A549 (cell line): Measurements from ENCODE around the gene DGLUCY. TPM values are rescaled to one million over a fixed set of nuclear protein-coding genes. Genes with fewer than 3 reads are reported as not detected.

Source experiments
- ATAC-seq, 2 experiments: fragments of 200-7000 bp in 1 of 2; fragments of >200 bp in 1 of 2; cut with Nextera tagmentation in 1 of 2; cut with Tn5 transposase in 1 of 2; 3 replicates each; pipeline versions ENCODE4 v1.8.0 to v1.9.1; 2018 to 2020; ENCODE audit warnings: mild to moderate bottlenecking in 1 of 2, moderate library complexity in 1 of 2
- CTCF ChIA-PET: fragments of 300-600 bp; sonication (Branson Sonifier 250); formaldehyde crosslinking; extraction: SDS; loops from one replicate; lab custom pipeline; 2021; ENCODE audit warnings: antibody characterized with exemption, inconsistent platforms; lab: Yijun Ruan, JAX
- POLR2A ChIA-PET: fragments of 350-600 bp; formaldehyde crosslinking; extraction: SDS; loops from one replicate; lab custom pipeline; 2021; ENCODE audit warnings: antibody characterized with exemption, inconsistent platforms; lab: Yijun Ruan, JAX
- DNase-seq, 2 experiments: peaks; one replicate each; pipeline versions ENCODE4 v3.0.0 to v3.0.0-alpha.2; 2011 to 2016; ENCODE audit warnings: low read depth in 1 of 2, low spot score in 1 of 2
- FAIRE-seq: peaks from 2 replicates; lab custom pipeline; 2011; peaks lifted over from hg19 to GRCh38; lab: Jason Lieb, UNC
- H3K27ac ChIP-seq, 2 experiments: fragments of >200 bp; sonication (Bioruptor Twin); formaldehyde crosslinking; 3 replicates each; pipeline ENCODE4 v1.5.1; 2016 to 2017
- H3K4me1 ChIP-seq: fragments of >200 bp; sonication (Bioruptor Twin); formaldehyde crosslinking; 3 replicates; pipeline ENCODE4 v1.6.1; 2016
- H3K4me2 ChIP-seq: fragments of >200 bp; sonication (Bioruptor Twin); formaldehyde crosslinking; 3 replicates; pipeline ENCODE4 v1.6.1; 2016
- H3K4me3 ChIP-seq: fragments of >200 bp; sonication (Bioruptor Twin); formaldehyde crosslinking; 3 replicates; pipeline ENCODE4 v1.5.1; 2016
- H3K9me3 ChIP-seq: fragments of >200 bp; sonication (Bioruptor Twin); formaldehyde crosslinking; 3 replicates; pipeline ENCODE4 v1.6.1; 2016
- BCL3 ChIP-seq: fragments of >200 bp; sonication (Bioruptor Twin); formaldehyde crosslinking; IDR thresholded peaks from 3 replicates; pipeline ENCODE4 v1.6.1; 2016
- CBX2 ChIP-seq: fragments of 200-600 bp; sonication (generic); IDR thresholded peaks from 2 replicates; pipeline ENCODE4 v1.6.1; 2016; ENCODE audit warnings: low read depth, mild to moderate bottlenecking, borderline replicate concordance
- ESRRA ChIP-seq: fragments of 150-350 bp; IDR thresholded peaks from 2 replicates; pipeline ENCODE4 v1.6.1; 2014; ENCODE audit warnings: mild to moderate bottlenecking, low read length, borderline replicate concordance
- FOSL2 ChIP-seq, 2 experiments: fragments of 450-650 bp in 1 of 2; fragments of >200 bp in 1 of 2; sonication (Bioruptor Twin) in 1 of 2; formaldehyde crosslinking; IDR thresholded peaks; 2 replicates each; pipeline versions ENCODE4 v1.5.0 to v1.6.1; 2016 to 2020; ENCODE audit warnings: mild to moderate bottlenecking in 1 of 2, moderate library complexity in 1 of 2
- FOXS1 ChIP-seq: fragments of 250-450 bp; sonication (Bioruptor Pico); IDR thresholded peaks from 2 replicates; pipeline ENCODE4 v1.5.0; 2020; ENCODE audit warnings: mild to moderate bottlenecking, moderate library complexity
- HDAC2 ChIP-seq: fragments of 200-600 bp; sonication (generic); IDR thresholded peaks from 2 replicates; pipeline ENCODE4 v1.6.1; 2016
- HOXB13 ChIP-seq: fragments of 250-450 bp; sonication (Bioruptor Pico); IDR thresholded peaks from 2 replicates; pipeline ENCODE4 v1.5.0; 2020; ENCODE audit warnings: low read depth, mild to moderate bottlenecking, moderate library complexity
- JUNB ChIP-seq: fragments of >200 bp; sonication (Bioruptor Twin); formaldehyde crosslinking; IDR thresholded peaks from 2 replicates; pipeline ENCODE4 v1.6.1; 2016
- KDM1A ChIP-seq: fragments of 200-600 bp; sonication (generic); IDR thresholded peaks from 2 replicates; pipeline ENCODE4 v1.6.1; 2016; ENCODE audit warnings: low read depth, mild to moderate bottlenecking
- MAZ ChIP-seq: fragments of 150-350 bp; IDR thresholded peaks from 2 replicates; pipeline ENCODE4 v1.6.1; 2014; ENCODE audit warnings: antibody characterized with exemption, low read depth, low read length, borderline replicate concordance
- MYC ChIP-seq: IDR thresholded peaks from 2 replicates; pipeline ENCODE4 v1.6.1; 2012; ENCODE audit warnings: mild to moderate bottlenecking, inconsistent platforms, low read length, improper control_type of control experiment, borderline replicate concordance
- NR3C1 ChIP-seq: fragments of >200 bp; sonication (Bioruptor Twin); formaldehyde crosslinking; IDR thresholded peaks from 3 replicates; pipeline ENCODE4 v1.6.1; 2017
- PHF8 ChIP-seq: fragments of 200-600 bp; sonication (generic); IDR thresholded peaks from 2 replicates; pipeline ENCODE4 v1.6.1; 2016; ENCODE audit warnings: low read depth, mild to moderate bottlenecking, antibody characterized with exemption, moderate library complexity, borderline replicate concordance
- RARB ChIP-seq: fragments of 250-450 bp; sonication (Bioruptor Pico); IDR thresholded peaks from 2 replicates; pipeline ENCODE4 v1.8.0; 2021; ENCODE audit warnings: mild to moderate bottlenecking, moderate library complexity
- TFCP2L1 ChIP-seq: fragments of 250-450 bp; sonication (Bioruptor Pico); IDR thresholded peaks from 2 replicates; pipeline ENCODE4 v1.5.0; 2021; ENCODE audit warnings: mild to moderate bottlenecking
- TP53 ChIP-seq: fragments of 250-450 bp; sonication (Bioruptor Pico); IDR thresholded peaks from 2 replicates; pipeline ENCODE4 v1.5.0; 2021; ENCODE audit warnings: mild to moderate bottlenecking, moderate library complexity
- ZC3H11A ChIP-seq: fragments of 450-650 bp; IDR thresholded peaks from 2 replicates; pipeline ENCODE4 v1.6.1; 2014; ENCODE audit warnings: antibody characterized with exemption, mild to moderate bottlenecking
- ZNF302 ChIP-seq: fragments of 250-450 bp; sonication (Bioruptor Pico); IDR thresholded peaks from 2 replicates; pipeline ENCODE4 v1.9.0; 2021; ENCODE audit warnings: inconsistent platforms, mild to moderate bottlenecking, moderate library complexity
- ZSCAN20 ChIP-seq: fragments of 250-450 bp; sonication (Bioruptor Pico); IDR thresholded peaks from 2 replicates; pipeline ENCODE4 v1.8.0; 2022; ENCODE audit warnings: mild to moderate bottlenecking, moderate library complexity
- WGBS: methylation state at CpG from one replicate; pipeline ENCODE4 v1.1.6; 2017; ENCODE audit errors: missing lambda C conversion rate; 5-methylcytosine and 5-hydroxymethylcytosine counted together
- polyA plus RNA-seq, 4 experiments: library from polyadenylated mRNA; depleted of rRNA in 3 of 4; stranded (reverse); fragments of >200 nt; fragmentation: RNase III in 1 of 4; extraction: RNeasy Plus Mini Kit Qiagen cat#74134 plus additional on column Dnase treatment in 1 of 4; gene quantifications; 2 replicates in 3 of 4; 3 replicates in 1 of 4; pipeline ENCODE4 v1.2.3, GENCODE V29; 2011 to 2017
- TF ChIP-seq, protein P1 (sequence below): fragments of >200 bp; sonication (Bioruptor Twin); formaldehyde crosslinking; IDR thresholded peaks from 2 replicates; pipeline ENCODE4 v1.6.1; 2016
- TF ChIP-seq, protein P2 (sequence below): fragments of 150-350 bp; IDR thresholded peaks from 2 replicates; pipeline ENCODE4 v1.6.1; 2014; ENCODE audit warnings: low read depth, mild to moderate bottlenecking, low read length
- TF ChIP-seq, protein P3 (sequence below): IDR thresholded peaks from 2 replicates; pipeline ENCODE4 v1.6.1; 2012; ENCODE audit warnings: low read depth, borderline replicate concordance
- TF ChIP-seq, protein P4 (sequence below): fragments of 200-600 bp; sonication (generic); IDR thresholded peaks from 2 replicates; pipeline ENCODE4 v1.6.1; 2016; ENCODE audit warnings: antibody characterized with exemption, mild to moderate bottlenecking, moderate library complexity
- TF ChIP-seq, protein P5 (sequence below): fragments of >200 bp; sonication (Bioruptor Twin); formaldehyde crosslinking; IDR thresholded peaks from 3 replicates; pipeline ENCODE4 v1.5.1; 2016

DGLUCY gene
- polyA plus RNA-seq, 2 of the 4 experiments (the other 2 are of a cell fraction): 14.4 to 17.5 TPM

DNA sequence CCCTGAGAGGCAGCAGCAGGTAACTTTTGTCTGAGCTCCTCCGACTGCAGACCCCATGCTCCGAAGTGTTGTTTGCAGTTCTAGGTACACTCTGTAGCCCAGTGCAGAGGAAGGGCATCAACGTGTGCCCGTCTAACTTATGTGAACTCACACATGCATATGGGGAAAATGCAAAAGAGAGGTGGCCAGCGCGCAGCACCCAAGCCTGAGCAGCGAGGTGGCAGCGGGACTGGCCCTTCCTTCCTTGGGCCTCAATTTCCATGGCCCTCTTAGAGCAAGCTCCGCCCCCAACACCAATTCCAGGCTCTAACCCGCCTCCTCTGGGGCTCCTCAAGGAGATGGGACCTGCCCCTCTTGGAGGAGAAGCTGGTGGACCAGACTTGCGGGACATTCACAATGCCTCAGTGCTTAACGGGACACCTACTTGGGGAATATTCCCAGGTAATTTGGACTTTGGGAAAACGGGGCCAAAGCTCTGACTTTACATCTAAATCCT is 102.9 kb downstream of the DGLUCY start:
- no peak for DNase-seq
- no peak overlapping the region for H3K4me3 ChIP-seq
- H3K4me2 ChIP-seq: no peak overlapping the region
- H3K9me3 ChIP-seq: no peaks in the 10 kb centered on the region
- TF ChIP-seq KDM1A (no peak), FOXS1 (CRISPR knock-in tag) (no peak), HOXB13 (CRISPR knock-in tag) (no peak), NR3C1 (no peak), RARB (CRISPR knock-in tag) (no peak), MAZ (no peak), TP53 (CRISPR knock-in tag) (no peak)
- TF ChIP-seq, protein P1, sequence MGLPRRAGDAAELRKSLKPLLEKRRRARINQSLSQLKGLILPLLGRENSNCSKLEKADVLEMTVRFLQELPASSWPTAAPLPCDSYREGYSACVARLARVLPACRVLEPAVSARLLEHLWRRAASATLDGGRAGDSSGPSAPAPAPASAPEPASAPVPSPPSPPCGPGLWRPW: no peak
- TF ChIP-seq, protein P2, sequence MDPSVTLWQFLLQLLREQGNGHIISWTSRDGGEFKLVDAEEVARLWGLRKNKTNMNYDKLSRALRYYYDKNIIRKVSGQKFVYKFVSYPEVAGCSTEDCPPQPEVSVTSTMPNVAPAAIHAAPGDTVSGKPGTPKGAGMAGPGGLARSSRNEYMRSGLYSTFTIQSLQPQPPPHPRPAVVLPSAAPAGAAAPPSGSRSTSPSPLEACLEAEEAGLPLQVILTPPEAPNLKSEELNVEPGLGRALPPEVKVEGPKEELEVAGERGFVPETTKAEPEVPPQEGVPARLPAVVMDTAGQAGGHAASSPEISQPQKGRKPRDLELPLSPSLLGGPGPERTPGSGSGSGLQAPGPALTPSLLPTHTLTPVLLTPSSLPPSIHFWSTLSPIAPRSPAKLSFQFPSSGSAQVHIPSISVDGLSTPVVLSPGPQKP: no peak
- TF ChIP-seq, protein P3, sequence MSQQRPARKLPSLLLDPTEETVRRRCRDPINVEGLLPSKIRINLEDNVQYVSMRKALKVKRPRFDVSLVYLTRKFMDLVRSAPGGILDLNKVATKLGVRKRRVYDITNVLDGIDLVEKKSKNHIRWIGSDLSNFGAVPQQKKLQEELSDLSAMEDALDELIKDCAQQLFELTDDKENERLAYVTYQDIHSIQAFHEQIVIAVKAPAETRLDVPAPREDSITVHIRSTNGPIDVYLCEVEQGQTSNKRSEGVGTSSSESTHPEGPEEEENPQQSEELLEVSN: no peak
- TF ChIP-seq, protein P4, sequence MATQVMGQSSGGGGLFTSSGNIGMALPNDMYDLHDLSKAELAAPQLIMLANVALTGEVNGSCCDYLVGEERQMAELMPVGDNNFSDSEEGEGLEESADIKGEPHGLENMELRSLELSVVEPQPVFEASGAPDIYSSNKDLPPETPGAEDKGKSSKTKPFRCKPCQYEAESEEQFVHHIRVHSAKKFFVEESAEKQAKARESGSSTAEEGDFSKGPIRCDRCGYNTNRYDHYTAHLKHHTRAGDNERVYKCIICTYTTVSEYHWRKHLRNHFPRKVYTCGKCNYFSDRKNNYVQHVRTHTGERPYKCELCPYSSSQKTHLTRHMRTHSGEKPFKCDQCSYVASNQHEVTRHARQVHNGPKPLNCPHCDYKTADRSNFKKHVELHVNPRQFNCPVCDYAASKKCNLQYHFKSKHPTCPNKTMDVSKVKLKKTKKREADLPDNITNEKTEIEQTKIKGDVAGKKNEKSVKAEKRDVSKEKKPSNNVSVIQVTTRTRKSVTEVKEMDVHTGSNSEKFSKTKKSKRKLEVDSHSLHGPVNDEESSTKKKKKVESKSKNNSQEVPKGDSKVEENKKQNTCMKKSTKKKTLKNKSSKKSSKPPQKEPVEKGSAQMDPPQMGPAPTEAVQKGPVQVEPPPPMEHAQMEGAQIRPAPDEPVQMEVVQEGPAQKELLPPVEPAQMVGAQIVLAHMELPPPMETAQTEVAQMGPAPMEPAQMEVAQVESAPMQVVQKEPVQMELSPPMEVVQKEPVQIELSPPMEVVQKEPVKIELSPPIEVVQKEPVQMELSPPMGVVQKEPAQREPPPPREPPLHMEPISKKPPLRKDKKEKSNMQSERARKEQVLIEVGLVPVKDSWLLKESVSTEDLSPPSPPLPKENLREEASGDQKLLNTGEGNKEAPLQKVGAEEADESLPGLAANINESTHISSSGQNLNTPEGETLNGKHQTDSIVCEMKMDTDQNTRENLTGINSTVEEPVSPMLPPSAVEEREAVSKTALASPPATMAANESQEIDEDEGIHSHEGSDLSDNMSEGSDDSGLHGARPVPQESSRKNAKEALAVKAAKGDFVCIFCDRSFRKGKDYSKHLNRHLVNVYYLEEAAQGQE: no peak
- H3K4me1 ChIP-seq: no peaks in the 10 kb centered on the region
- FAIRE-seq: no peak
- no peak overlapping the region for H3K27ac ChIP-seq
- 89% methylated on average over 13 of the region's 13 CpGs for WGBS
- no peak for ATAC-seq
- ChIA-PET CTCF (interaction anchor here (0.6 to 1.5 kb wide), 5 partner anchors 11 to 53 kb away, joined by 3 to 5 read pairs (median 3); no protein-coding TSS in a partner anchor), POLR2A (no interaction called here)

DNA sequence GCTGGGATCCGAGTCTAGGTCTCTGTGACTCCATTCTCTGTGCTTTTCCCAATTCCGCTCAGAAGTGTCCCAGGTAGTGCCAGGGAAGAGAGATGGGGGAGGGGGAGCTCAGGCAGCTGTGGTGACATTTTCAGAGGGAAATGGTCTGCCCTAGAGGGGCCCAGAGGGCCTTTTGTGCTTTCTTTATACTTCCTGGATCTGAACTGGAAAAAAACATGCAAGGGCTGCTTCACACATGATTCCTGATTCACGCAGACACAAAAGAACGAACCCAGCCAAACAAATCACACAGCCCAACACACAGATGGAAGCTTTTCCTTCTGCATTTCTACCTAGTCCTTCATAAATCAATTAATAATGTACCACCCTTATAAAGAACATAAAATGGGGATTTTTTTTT is 104.1 kb downstream of the DGLUCY start:
- DNase-seq (no peak), FAIRE-seq (no peak), ATAC-seq (no peak)
- 87% methylated on average over 4 of the region's 4 CpGs for whole genome bisulfite sequencing
- ChIA-PET POLR2A (no interaction called here), CTCF (interaction anchor here (1.1 to 1.4 kb wide), 2 partner anchors 45 to 46 kb away, joined by 3 read pairs; no protein-coding TSS in a partner anchor)
- Histone ChIP-seq H3K4me1 (no peaks in the 10 kb centered on the region), H3K4me2 (no peak overlapping the region), H3K27ac (no peak overlapping the region), H3K9me3 (no peaks in the 10 kb centered on the region), H3K4me3 (no peak overlapping the region)
- TF ChIP-seq TFCP2L1 (CRISPR knock-in tag) (no peak), ZNF302 (no peak), CBX2 (no peak), ESRRA (no peak), FOXS1 (CRISPR knock-in tag) (no peak), JUNB (no peak), FOSL2 (IDR thresholded peaks at IDR 0.05) (no peak), FOSL2 (CRISPR knock-in tag; IDR thresholded peaks at IDR 0.05) (no peak), HDAC2 (no peak), MYC (no peak), BCL3 (no peak), ZC3H11A (no peak), HOXB13 (CRISPR knock-in tag) (no peak), PHF8 (no peak), ZSCAN20 (CRISPR knock-in tag) (no peak)
- TF ChIP-seq, protein P5, sequence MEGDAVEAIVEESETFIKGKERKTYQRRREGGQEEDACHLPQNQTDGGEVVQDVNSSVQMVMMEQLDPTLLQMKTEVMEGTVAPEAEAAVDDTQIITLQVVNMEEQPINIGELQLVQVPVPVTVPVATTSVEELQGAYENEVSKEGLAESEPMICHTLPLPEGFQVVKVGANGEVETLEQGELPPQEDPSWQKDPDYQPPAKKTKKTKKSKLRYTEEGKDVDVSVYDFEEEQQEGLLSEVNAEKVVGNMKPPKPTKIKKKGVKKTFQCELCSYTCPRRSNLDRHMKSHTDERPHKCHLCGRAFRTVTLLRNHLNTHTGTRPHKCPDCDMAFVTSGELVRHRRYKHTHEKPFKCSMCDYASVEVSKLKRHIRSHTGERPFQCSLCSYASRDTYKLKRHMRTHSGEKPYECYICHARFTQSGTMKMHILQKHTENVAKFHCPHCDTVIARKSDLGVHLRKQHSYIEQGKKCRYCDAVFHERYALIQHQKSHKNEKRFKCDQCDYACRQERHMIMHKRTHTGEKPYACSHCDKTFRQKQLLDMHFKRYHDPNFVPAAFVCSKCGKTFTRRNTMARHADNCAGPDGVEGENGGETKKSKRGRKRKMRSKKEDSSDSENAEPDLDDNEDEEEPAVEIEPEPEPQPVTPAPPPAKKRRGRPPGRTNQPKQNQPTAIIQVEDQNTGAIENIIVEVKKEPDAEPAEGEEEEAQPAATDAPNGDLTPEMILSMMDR: no peak
- TF ChIP-seq, all 56 proteins: peak for 0
